ENCODE data around the gene SMAD3.

Gene SMAD3

DNA sequence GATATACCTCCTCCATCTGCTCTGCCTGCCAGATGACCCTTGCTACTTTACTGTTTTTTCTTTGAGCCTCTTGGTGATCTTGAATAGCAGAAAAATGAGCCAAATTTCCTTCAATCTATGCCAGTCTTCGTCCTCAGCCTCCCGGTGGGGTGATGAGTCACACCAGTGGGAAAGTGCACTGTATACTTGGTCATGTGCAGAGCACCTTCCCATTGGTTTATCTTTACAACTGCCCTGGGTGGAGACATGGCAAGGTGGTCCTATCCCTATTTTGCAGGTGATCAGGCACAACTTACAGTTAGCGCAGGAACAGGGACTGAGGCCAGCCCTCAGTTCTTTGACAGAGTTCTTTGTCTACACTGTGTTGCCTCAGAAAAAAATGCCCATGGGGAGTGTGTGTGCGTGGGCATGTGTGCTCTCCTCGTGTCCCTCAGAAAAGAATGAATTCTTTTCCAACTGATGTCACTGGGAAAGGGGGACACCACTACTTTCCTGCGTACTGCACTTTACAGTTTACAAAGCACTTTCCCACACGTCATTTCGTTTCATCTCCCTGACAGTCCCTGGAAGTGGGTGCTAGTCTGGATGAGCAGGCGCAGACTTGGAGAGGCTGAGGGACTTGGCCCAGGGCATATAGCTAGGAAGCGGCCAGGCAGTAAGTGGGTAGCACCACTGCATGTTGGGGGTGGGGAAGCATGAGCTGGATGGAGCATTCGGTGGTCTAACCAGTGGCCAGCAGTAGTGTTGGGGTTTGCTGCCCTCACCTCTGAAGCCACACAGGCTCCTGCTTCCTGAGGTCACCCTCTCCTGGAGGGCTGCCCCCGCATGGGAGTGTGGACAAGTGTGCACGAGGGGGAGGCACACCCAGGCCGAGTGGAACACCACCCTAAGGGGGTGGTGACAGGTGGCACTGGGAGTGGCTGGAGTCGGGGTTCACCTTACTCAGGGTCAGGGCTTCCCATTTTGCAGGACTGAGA lies 24.1 kb downstream of the SMAD3 start:
- no peak for DNase-seq (ENCODE audit: low read depth)
- TF ChIP-seq, protein P1, sequence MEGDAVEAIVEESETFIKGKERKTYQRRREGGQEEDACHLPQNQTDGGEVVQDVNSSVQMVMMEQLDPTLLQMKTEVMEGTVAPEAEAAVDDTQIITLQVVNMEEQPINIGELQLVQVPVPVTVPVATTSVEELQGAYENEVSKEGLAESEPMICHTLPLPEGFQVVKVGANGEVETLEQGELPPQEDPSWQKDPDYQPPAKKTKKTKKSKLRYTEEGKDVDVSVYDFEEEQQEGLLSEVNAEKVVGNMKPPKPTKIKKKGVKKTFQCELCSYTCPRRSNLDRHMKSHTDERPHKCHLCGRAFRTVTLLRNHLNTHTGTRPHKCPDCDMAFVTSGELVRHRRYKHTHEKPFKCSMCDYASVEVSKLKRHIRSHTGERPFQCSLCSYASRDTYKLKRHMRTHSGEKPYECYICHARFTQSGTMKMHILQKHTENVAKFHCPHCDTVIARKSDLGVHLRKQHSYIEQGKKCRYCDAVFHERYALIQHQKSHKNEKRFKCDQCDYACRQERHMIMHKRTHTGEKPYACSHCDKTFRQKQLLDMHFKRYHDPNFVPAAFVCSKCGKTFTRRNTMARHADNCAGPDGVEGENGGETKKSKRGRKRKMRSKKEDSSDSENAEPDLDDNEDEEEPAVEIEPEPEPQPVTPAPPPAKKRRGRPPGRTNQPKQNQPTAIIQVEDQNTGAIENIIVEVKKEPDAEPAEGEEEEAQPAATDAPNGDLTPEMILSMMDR (conservative IDR thresholded peaks at IDR 0.05; ENCODE audit: low read length): no peak
- H3K4me3 ChIP-seq (ENCODE audit: low read length): no peak overlapping the region

DNA sequence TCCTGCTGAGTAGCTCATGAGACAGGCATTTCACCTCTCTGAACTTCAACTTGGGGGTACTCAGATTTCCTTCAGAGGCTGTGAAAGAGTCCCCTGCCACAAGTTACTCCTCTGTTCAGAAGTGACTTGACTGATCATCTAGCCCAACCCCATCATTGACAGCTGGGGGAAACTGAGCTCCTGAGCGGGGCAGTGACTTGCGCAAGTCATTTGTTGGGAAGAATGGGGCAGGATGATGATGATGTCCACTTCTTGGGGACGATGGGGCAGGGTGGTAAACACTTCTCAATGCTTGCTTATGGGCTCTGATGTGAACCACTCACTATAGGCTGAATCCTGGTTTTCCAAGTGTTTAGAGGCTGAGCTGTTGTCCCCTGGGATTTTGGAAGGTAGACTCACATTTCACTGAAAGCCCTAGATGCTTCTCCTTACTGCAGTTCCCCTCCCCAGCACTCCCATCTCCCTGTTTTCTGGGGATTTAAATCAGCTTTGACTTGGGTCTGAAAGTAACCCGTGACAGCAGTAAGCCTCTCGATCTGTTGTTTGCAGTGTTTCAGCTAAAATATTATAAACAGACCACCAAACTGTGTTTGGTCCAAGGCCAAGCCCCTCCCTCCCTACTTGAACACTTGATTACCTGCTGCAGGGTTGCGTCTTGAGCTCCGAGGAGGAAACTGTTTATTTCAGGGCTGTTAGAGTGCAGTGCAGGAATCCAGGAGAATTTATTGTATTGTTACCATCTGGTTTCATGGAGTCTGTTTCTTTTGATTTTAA lies 25.1 kb downstream of the SMAD3 start:
- TF ChIP-seq, protein P1 (conservative IDR thresholded peaks at IDR 0.05; ENCODE audit: low read length): no peak
- DNase-seq (ENCODE audit: low read depth): no peak
- H3K4me3 ChIP-seq (ENCODE audit: low read length): no peak overlapping the region

DNA sequence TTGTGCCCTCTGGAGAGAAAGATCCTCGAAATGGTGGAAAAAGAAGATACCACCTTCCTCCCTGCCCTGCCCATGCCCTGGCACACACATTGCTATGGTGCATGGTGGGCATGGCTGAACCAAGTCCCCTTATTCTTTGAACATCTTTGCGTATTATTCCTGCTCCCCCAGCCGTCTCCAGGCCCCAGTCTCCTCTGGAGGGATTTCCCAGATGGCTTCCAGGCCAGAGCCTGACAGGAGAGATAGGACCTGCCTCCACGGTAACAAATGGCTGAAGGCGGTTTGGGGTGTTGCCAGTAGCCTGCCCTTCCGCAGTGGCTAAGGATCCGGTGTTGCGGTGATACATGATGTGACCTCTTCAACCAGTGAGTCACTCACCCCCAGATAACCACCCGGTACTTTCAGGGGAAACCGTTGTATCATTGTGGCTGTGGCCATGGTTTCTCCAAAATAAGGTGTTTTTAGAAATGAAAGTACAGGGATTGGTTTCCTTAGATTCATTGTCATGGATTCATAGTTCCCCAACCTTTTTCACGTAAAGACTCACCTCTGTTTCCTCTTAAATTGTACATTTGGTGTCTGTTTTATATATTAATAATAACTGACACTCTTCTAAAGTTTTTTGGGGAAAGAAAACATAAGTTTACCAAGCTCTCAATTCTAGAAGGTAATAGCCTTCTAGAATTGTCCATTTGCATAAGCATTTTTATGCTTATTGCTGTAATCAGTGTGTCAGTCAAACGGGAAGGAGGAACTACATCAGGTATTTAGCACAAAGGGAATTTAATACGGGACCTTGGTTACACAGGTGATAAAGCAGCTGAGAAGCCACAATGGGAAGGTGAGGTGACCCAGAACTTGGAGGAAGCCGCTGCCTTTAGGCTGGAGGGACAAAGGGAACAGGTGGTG lies 25.9 kb downstream of the SMAD3 start:
- peak; percentile 76 for DNase-seq (ENCODE audit: low read depth)

DNA sequence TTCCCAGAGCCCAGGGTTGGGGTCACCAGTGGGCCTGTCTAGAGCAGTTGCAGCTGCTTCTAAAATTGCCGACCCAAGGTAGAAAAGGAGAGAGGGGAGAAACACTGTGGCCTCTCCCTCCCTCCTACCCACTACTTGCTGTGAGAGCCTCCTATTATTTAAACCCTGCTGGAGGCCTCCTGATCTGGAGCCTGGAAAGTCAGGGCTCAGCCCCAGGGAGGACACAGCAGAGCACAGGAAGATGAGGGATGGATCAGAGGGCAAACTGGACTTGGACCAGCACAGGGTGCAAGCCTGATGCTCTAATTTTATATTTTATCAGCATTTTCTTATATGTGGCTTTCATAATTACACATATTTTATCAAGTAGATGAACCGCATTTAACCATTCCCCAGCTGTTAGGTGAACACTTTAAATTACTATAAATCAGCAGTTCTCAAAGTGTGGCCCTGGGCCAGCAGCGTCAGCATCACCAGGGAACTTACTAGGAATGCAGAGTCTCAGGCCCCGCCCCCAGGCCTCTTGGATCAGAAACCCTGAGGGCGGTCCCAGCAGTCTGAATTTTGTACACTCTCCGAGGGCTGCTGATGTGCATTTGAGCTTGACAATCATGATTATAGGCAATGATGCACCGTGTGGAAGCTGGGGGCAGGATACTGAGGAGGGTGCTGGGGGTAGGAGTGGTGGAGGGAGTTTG lies 26.7 kb downstream of the SMAD3 start:
- TF ChIP-seq, protein P1 (conservative IDR thresholded peaks at IDR 0.05; ENCODE audit: low read length): no peak
- DNase-seq (ENCODE audit: low read depth): no peak
- no peak overlapping the region for H3K4me3 ChIP-seq (ENCODE audit: low read length)

More for the DNA sequence above, 25.9 kb downstream of the SMAD3 start:
- no peak overlapping the region for H3K4me3 ChIP-seq (ENCODE audit: low read length)
- TF ChIP-seq, protein P1 (conservative IDR thresholded peaks at IDR 0.05; ENCODE audit: low read length): no peak

DNA sequence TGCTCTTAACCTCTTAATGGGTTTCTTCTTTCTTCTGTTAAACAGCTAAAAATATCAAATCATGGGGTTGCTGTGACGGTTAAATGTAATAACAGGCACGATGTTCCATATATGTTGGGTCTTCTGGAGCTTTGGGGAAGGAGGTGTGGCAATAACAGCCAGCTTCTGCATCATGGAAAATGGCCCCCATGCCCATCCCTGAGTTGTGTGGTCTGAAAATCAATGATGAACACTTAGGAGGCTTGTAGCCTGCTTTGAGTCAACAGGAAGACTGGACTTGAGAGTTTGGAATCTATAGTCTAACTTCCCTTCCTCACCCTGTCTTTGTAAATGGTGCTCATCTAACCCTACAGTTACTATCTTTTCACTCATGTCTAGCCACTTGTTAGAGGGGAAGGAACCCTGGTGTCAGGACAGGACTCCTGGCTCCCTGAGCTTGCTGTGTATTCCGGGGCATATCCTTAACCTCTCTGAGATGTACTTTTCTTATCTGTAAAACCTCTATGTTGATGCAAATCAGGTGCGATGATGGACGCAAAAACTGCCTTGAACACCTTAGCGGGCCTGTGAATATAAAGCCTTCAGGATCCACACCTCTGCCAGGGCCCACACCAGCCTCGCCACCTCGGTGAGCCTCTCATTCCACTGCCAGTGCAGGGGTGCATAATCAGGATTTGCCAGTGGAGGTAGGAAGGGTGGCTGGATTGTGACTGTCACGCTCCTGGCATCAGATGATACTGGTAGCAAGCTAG lies 27.5 kb downstream of the SMAD3 start:
- H3K4me3 ChIP-seq (ENCODE audit: low read length): no peak overlapping the region
- no peak for DNase-seq (ENCODE audit: low read depth)
- TF ChIP-seq, protein P1 (conservative IDR thresholded peaks at IDR 0.05; ENCODE audit: low read length): no peak

DNA sequence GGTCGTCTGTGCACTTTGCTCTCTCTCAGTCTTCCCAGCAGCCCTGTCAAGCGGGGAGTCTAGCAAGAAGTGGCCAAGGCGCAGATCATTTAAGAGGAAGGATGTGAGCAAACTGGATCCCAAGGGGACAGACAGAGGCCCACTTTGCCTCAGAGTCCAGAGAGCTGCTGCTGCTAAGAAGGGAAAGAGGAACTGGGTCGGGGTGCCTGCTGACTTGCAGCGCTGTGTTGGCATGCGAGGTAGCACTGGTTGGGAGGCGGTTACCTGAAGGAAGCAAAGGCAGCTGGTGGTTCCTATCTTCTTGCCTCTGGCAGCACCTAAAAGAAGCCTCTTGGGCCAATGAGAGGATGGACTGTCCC lies 28.1 kb downstream of the SMAD3 start:
- H3K4me3 ChIP-seq (ENCODE audit: low read length): no peak overlapping the region
- no peak for DNase-seq (ENCODE audit: low read depth)
- TF ChIP-seq, protein P1 (conservative IDR thresholded peaks at IDR 0.05; ENCODE audit: low read length): no peak
